Mucosa of stomach (tissue), 1 donor: ENCODE measurements around the gene REC114.

Experiments used
- H3K27me3 ChIP-seq: one replicate; pipeline ENCODE4 v1.7.0; 2013; ENCODE audit warnings: mild to moderate bottlenecking, low read length; ENCODE audit not compliant: control insufficient read depth, insufficient read depth
- H3K36me3 ChIP-seq: one replicate; pipeline ENCODE4 v1.7.0; 2013; ENCODE audit warnings: low read length; ENCODE audit not compliant: control insufficient read depth, insufficient read depth
- H3K4me1 ChIP-seq: one replicate; pipeline ENCODE4 v1.7.0; 2013; ENCODE audit warnings: mild to moderate bottlenecking, low read length; ENCODE audit not compliant: control insufficient read depth, insufficient read depth
- H3K4me3 ChIP-seq: one replicate; pipeline ENCODE4 v1.7.0; 2013; ENCODE audit warnings: low read length
- H3K9ac ChIP-seq: one replicate; pipeline ENCODE4 v1.7.0; 2013; ENCODE audit warnings: mild to moderate bottlenecking, low read length, moderate library complexity
- H3K9me3 ChIP-seq: one replicate; pipeline ENCODE4 v1.7.0; 2013; ENCODE audit warnings: mild to moderate bottlenecking, low read length, moderate library complexity; ENCODE audit not compliant: control insufficient read depth
- donor health status: Pancreatic carcinoma.

The REC114 gene

DNA sequence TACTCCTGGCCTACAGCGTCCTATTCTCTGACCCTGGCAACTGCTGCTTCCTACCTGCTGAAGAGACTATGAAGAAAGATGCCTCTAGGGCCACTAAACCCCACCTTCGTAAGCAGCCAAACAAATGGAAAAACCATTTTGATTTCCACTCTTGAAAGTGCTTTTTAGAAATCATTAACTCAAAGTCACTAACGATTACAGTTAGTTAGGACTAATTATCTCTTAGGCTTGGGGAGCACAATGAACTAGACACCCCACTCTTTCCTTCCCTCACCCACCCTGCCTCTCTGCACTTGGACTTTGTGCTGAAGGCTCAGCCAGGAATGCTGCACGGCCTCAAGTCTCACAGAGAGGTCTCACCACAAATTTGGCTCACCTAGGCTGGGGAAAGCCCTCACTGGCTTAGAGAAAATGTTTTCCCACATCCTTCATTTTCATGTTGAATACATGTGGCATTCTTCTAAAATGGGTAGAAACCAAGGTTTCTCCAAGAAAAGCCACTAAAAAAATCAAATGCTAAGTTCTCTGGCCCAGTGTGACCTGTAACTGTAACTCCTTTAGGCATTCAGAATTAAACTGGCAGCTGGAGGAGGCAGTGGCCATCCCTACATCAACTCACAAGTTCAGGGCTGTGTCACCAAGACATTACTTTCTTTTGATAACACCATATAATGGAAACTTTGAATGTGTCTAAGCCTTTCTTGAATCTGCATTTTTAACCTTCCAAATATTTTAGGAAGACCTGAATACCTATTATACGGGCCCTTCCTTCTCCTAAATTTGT is 143.1 kb downstream of the REC114 start:
- Histone ChIP-seq H3K36me3 (no peaks in the 10 kb centered on the region), H3K4me1 (no peaks in the 10 kb centered on the region), H3K27me3 (no peaks in the 10 kb centered on the region), H3K9me3 (no peaks in the 10 kb centered on the region), H3K4me3 (no peak overlapping the region), H3K9ac (no peak overlapping the region)

DNA sequence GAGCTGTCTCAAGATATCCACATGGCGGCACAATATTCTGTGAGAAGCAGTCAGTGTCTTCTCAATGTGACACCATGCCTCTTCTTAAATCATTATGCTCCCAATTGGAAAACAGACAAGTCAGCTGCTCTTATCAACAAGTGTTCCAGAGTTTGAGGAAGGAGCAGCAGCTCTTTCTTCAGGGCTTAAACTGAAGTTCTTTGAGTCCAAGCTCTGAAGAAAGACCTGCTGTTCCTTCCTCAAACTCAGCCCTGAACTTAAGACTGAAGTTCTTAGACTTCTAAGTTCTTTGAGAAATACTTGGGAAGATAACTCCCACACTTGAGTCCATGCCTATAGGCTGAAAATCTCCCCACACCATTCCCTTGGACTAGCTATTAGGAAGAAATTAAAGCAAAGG is 146.8 kb downstream of the REC114 start:
- Histone ChIP-seq H3K4me1 (no peaks in the 10 kb centered on the region), H3K9me3 (no peaks in the 10 kb centered on the region), H3K9ac (no peak overlapping the region), H3K4me3 (no peak overlapping the region), H3K36me3 (no peaks in the 10 kb centered on the region), H3K27me3 (no peaks in the 10 kb centered on the region)

DNA sequence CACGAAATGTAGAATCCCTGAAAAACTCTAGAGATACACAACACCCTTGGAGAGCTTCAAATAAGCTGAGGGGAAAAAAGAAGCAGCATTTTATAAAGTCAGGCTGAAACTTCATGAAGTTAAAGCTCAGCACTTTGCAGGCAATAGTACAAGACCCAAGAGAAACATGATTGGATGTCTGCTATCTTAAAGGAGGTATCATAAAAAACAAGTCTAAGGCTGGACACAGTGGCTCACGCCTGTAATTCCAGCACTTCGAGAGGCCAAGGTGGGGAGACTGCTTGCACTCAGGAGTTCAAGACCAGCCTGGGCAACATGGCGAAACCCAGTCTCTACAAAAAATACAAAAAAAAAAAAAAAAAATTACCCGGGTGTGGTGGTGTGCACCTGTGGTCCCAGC is 147.3 kb downstream of the REC114 start:
- Histone ChIP-seq H3K4me3 (no peak overlapping the region), H3K9me3 (no peaks in the 10 kb centered on the region), H3K4me1 (no peaks in the 10 kb centered on the region), H3K9ac (no peak overlapping the region), H3K36me3 (no peaks in the 10 kb centered on the region), H3K27me3 (no peaks in the 10 kb centered on the region)

DNA sequence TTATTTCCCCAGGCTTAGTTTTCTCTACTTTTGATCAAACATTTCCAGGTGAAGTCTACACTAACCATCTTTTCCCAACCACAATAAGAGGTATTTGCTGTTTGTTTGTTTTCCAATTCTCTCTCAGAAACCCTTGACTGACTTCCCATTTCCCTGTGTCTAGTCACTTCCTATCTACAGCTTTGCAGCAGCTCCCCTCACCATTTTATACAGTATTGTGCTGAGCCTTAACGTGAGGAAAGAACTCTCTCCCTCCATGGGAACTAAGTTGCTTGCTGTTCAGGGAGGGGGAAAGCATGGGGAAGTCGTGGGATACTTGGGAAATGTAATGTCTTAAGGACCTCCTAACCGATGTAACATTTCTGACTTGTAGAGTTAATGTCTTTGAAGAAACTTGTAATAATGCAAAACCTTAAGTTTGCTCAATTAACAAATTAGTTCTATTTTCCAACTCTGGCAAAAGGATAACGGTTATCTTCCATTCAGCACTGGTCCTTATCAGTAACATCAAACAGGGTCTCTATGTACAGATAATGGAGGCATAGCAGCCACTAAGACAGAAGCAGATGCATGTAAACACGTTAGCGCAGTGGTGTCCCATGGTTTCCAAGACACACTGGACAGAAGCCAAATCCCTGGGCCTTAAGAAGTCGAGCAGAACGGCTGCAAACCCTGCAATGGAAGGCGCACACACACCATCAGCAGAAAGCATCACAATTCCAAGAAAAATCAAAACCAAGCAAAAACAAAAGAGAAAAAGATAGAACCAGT is 150.5 kb downstream of the REC114 start:
- Histone ChIP-seq H3K9me3 (no peaks in the 10 kb centered on the region), H3K9ac (no peak overlapping the region), H3K4me3 (no peak overlapping the region), H3K27me3 (no peaks in the 10 kb centered on the region), H3K4me1 (peaks cover 7% of the 10 kb centered on the region), H3K36me3 (no peaks in the 10 kb centered on the region)

DNA sequence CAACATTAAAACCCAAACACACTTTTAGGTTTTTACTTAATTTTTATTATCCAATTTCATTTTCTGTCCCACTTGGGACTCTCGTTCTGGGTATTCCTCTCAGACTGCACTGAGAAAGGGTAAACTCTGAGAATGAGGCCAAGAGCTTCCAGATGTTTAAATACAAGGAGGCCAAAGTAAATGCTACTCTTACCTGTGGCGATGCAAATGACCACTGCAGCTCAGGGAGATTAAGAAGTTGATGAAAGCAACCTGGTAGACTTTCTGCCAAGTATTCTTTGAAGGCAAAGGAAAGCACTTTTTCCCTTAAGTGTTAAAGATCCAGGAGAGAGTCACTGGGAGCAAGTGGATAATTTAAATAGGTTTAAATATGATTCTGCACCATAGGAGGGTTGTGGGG is 151.1 kb downstream of the REC114 start:
- no peaks in the 10 kb centered on the region for H3K27me3 ChIP-seq
- no peak overlapping the region for H3K4me3 ChIP-seq
- H3K4me1 ChIP-seq = peaks cover 11% of the 10 kb centered on the region
- no peaks in the 10 kb centered on the region for H3K9me3 ChIP-seq
- H3K36me3 ChIP-seq = no peaks in the 10 kb centered on the region
- H3K9ac ChIP-seq = no peak overlapping the region

DNA sequence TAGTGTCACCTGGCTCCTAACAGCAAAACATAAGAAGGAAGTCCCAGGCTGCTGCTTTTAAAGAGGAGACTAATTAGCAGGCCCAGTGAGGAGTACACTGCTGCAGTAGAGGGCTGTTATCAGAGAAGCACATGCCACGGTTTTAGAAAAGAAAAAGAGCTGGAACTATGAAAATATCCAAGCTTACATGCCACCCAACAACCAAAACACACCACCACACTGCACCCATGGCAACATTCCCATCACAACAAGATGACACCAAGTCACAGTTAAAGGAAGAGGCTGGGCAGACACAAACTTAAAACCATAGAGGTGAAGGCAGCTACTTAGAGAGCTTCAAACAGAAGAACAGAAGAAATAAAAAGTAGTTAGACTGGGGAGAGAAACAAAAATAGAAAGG is 153.2 kb downstream of the REC114 start:
- H3K9me3 ChIP-seq = no peaks in the 10 kb centered on the region
- no peaks in the 10 kb centered on the region for H3K36me3 ChIP-seq
- H3K4me1 ChIP-seq = peaks cover 24% of the 10 kb centered on the region
- no peak overlapping the region for H3K4me3 ChIP-seq
- no peak overlapping the region for H3K9ac ChIP-seq
- no peaks in the 10 kb centered on the region for H3K27me3 ChIP-seq

DNA sequence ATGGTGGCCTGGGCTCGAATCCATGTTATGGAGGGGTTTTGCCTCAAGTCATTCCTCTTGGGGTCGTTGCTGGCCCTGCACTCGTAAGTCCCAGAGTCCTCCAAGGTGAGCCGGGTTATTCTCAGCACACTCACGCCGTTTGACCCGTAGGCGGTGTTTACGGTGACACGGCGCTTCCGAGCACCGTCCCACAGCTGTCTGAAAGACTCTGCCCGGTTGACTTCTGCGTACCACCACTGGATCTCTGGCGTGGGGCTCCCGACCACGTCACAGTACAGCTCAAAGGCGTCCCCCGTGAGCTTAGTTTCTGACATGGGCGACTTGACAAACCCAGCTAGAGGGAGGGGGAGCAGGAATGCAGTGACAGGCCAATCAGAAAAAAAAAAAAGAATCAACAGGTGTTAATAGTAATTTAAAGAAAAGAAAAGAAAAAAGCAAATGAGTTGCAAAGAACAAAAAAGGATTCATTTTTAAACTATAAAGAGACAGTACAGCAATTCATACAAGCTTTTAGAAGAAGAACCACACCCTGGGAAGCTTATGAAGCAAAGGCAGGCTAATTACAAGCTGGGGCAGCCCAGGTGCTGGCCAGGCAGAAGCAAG is 154.2 kb downstream of the REC114 start:
- no peaks in the 10 kb centered on the region for H3K27me3 ChIP-seq
- no peak overlapping the region for H3K9ac ChIP-seq
- H3K9me3 ChIP-seq = no peaks in the 10 kb centered on the region
- peaks cover 34% of the 10 kb centered on the region for H3K4me1 ChIP-seq
- H3K36me3 ChIP-seq = no peaks in the 10 kb centered on the region
- no peak overlapping the region for H3K4me3 ChIP-seq

DNA sequence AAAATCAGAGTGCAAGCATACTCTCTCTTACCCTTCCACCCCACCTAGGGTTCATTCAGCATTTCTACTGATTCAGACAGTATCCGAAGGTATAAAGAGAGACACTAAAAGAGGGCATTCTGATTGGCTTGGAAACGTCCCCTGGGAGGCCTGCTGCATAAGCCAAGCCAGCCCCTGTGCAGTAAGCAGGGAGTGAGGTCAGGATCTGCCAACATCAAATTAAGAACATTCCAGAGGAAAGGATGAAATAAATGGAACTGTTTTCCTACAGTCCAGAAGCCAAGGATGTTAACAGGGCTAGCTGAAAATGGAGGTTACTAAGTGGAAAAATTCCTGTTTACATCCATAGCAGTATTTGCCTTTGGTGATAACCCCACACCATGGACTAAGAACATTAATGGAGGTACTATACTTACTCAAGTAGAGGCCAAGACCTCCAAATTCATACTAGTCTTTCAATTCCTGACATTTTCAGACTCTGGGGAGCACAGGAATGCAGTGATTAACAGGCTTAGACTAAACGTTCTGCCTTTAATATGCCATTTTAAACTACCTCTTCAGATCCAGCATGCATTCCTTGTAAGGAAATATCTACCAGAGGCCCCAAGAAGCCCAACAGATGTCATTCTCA is 155.7 kb downstream of the REC114 start:
- no peak overlapping the region for H3K9ac ChIP-seq
- no peaks in the 10 kb centered on the region for H3K27me3 ChIP-seq
- H3K9me3 ChIP-seq = no peaks in the 10 kb centered on the region
- peaks cover 46% of the 10 kb centered on the region for H3K4me1 ChIP-seq
- no peak overlapping the region for H3K4me3 ChIP-seq
- no peaks in the 10 kb centered on the region for H3K36me3 ChIP-seq

DNA sequence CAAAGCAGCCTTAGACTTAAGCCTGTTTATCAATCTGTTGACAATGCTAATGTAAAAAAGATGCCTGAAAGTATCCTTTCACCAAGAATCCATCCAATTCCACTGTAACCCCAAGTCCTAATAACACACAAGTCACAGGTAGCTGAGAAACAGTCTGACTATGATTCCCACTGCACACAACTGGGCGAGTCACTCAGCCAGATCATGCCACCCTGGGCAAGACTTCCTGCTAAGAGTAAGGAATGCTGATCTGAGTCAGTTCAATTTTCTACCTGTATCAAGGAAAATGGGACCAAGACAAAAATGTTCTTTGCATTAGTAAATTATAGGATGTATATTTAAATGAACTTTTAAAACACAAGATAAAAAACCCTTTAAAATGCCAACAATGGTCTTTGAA is 157.0 kb downstream of the REC114 start:
- no peak overlapping the region for H3K9ac ChIP-seq
- no peaks in the 10 kb centered on the region for H3K36me3 ChIP-seq
- H3K9me3 ChIP-seq = no peaks in the 10 kb centered on the region
- no peaks in the 10 kb centered on the region for H3K27me3 ChIP-seq
- H3K4me3 ChIP-seq = no peak overlapping the region
- H3K4me1 ChIP-seq = peaks cover 46% of the 10 kb centered on the region

DNA sequence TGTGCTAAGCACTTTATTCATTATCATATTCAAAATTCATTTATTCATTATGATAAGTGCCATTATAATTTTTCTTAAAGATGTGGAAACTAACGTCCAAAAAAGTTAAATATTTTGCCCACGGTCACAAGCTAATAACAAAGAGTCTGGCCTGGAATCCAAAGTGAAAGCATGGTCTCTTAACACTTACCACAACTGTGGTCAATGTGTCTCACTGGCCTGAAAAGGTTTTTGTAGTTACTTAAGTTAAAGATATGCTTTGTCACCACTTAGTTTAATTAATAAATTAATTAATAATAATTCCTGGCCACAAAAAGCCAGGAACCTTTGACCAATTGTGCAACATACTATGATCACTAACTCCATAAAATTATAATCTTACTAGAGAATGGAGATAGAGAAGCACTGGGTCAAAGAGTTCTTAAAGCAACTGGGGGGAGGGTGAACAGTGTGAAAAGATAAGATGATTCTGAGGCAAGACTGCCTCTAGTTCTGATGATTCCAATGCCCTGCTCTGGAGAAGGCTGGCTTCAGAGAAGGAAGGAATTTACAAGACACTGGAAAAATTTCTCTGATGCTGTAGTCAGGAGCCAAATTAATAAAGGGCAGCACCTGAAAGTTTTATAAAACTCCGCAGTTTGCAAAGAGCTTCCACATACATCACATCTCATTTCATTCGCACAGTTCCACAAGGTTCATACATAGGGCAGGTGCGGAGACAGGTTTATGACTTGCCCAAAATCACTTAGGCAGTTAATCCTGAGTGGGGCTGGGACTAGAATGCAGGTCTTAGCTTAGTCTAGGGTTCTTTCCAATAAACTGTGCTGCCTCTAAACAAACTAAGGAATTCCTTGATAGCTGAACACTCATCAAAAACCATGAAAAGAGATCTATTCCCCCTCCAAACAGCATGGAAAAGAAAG is 157.7 kb downstream of the REC114 start:
- Histone ChIP-seq H3K36me3 (no peaks in the 10 kb centered on the region), H3K9me3 (no peaks in the 10 kb centered on the region), H3K27me3 (no peaks in the 10 kb centered on the region), H3K9ac (no peak overlapping the region), H3K4me1 (peaks cover 46% of the 10 kb centered on the region), H3K4me3 (no peak overlapping the region)
